ENCODE results near the gene SCARF2.

Gene SCARF2

GRCh38 chr22:20438678-20439492 is 1.3 kb upstream of the SCARF2 start:
- DNase-seq, result no peak

- DNase-seq, result no peak
These were observed 727 bp upstream of the SCARF2 start for GRCh38 chr22:20438427-20438677.

- DNase-seq, result no peak
These were observed 635 bp downstream of the SCARF2 start for GRCh38 chr22:20436768-20437612.

- no peak for DNase-seq
These were observed 1.3 kb downstream of the SCARF2 start for GRCh38 chr22:20436307-20436767.

- no peak for DNase-seq
These were observed 2.0 kb downstream of the SCARF2 start for GRCh38 chr22:20435436-20436306.

GRCh38 chr22:20434773-20435172 is 2.9 kb downstream of the SCARF2 start:
- DNase-seq, result no peak

- no peak for DNase-seq
These were observed 3.3 kb downstream of the SCARF2 start for GRCh38 chr22:20434264-20434751.

- DNase-seq, result no peak
These were observed 3.9 kb downstream of the SCARF2 start for GRCh38 chr22:20433686-20434241.

- DNase-seq, result no peak
These were observed 4.4 kb downstream of the SCARF2 start for GRCh38 chr22:20433191-20433590.

- DNase-seq, result no peak
These were observed 5.4 kb downstream of the SCARF2 start for GRCh38 chr22:20432244-20432686.

GRCh38 chr22:20431511-20432192 is 6.0 kb downstream of the SCARF2 start:
- no peak for DNase-seq

- DNase-seq, result no peak
These were observed 6.7 kb downstream of the SCARF2 start for GRCh38 chr22:20430720-20431510.

- DNase-seq, result no peak
These were observed 7.4 kb downstream of the SCARF2 start for GRCh38 chr22:20430101-20430719.

GRCh38 chr22:20429254-20430100 is 8.1 kb downstream of the SCARF2 start:
- no peak for DNase-seq

- no peak for DNase-seq
These were observed 8.9 kb downstream of the SCARF2 start for GRCh38 chr22:20428496-20429253.

GRCh38 chr22:20427945-20428417 is 9.6 kb downstream of the SCARF2 start:
- DNase-seq, result no peak

GRCh38 chr22:20427104-20427944 is 10.3 kb downstream of the SCARF2 start:
- no peak for DNase-seq

GRCh38 chr22:20426259-20426615 is 11.4 kb downstream of the SCARF2 start:
- no peak for DNase-seq
